ENCODE results near the gene INPP5A.
A peak's percentile ranks its signal among the peaks of the same experiment; 100 is the strongest.

The INPP5A gene

DNA sequence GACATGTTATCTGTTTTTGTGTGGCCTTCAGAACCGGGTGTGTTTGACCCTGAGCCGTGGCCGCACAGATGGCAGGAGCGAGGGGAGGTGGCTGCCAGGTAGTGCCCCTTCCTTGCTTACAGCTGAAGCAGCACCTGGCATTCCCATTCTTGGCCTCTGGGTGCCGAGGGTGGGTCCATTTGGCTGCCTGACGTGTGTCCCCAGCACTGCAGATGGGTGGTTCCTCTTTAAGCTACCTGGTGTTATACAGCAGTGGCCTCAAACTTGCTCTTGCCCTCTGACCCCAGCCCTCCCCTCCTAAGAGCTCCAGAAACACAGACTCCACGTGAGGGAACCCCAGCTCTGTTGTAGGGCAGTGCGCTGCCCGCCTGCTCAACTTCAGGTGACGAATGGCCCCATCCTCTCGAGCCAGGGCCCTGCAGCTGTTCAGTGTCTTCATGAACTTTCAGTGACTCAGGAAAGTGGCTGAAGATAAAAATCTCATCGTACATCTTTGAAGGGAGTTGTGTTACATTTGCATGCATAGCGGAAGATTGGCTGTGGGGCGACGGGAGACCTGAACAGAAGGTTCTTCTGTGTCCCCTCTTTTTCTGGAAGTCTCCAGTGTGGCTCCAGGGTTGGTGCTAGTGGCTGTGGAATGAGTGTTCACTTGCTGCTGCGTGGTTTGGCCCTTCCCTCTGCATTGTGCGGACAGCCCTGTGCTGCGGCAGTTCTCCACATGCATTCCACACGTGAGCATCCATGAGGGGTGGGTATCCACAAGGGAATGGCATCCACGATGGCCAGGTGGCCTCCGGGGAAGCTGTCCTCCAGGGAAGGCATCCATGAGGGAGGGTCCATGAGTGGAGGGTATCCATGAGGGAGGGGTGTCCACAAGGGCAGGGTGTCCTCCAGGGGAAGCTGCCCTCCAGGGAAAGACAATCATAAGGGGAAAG is 91.6 kb downstream of the INPP5A start:
- DNase-seq (ENCODE audit: low spot score): no peak

DNA sequence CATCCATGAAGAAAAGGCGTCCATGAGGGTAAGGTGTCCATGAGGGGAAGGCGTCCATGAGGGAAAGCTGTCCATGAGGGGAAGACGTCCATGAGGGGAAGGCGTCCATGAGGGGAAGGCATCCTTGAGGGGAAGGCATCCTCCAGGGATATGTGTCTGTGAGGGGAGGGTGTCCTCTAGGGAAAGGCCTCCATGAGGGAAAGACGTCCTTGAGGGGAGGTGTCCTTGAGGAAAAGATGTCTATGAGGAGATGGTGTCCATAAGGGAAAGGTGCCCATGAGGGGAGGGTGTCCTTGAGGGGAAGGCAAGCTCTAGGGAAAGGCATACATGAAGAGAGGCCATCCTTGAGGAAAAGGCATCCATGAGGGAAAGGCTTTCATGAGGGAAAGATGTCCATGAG is 92.6 kb downstream of the INPP5A start:
- DNase-seq (ENCODE audit: low spot score): no peak

DNA sequence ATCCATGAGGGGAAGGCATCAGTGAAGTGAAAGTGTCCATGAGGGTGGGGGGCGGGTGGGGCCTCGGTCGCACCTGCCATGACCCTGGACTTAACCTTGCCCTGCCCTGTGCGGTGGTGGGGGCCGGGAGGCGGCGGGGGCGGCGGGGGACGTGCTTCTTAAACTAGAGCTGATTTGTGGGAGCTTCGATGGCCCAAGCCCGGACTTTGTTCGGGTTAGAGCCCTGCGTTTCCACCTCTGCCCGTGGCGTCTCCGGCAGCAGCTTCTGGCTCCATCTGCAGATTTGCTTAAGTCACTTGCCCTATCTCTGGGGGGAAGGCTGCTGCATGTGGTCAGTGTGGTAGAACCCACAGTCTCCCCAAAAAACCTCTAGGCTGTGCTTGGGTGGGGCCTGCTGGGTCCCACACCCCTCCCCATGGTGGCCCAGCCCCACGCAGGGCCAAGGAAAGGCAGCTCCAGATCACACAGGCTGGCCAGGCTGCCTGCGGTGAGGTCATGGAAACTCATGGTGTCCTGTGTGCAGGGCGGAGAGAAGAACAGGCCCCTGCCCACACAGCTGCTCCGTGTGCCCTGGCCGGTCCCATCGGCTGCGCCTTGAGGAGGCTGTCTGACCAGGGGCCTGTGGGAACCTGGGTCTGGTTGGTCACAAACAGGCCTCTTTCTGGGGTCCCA is 93.2 kb downstream of the INPP5A start:
- no peak for DNase-seq (ENCODE audit: low spot score)

- DNase-seq (ENCODE audit: low spot score): no peak
Measured at GRCh38 chr10:132631338-132631735, 93.8 kb downstream of the INPP5A start.

DNA sequence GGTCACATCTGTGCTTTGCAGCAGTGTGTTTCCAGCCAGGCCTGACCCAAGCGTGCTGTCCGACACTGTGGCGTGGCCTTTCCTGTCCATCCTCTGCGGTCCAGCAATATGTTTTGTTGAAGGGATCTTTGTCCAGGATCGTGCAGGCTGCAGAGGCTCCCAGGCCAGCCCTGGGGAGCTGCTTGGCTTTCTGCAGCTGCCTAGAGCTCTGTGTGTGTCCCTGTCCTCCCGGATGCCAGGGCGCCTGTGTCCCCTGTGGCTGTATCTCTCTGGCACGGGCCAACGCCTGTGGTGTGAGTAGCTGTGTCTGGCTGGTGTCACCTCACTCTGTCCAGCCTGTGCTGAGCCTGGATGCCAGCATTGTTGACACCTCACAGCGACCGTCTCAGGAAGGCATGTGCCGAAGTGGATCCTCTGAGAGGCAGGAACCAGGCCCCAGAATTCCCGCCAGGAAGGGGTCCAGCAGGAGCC is 94.5 kb downstream of the INPP5A start:
- no peak for DNase-seq (ENCODE audit: low spot score)

GRCh38 chr10:132632851-132633684 is 95.5 kb downstream of the INPP5A start:
- no peak for DNase-seq (ENCODE audit: low spot score)

GRCh38 chr10:132634241-132634946 is 96.8 kb downstream of the INPP5A start:
- DNase-seq (ENCODE audit: low spot score): no peak

DNA sequence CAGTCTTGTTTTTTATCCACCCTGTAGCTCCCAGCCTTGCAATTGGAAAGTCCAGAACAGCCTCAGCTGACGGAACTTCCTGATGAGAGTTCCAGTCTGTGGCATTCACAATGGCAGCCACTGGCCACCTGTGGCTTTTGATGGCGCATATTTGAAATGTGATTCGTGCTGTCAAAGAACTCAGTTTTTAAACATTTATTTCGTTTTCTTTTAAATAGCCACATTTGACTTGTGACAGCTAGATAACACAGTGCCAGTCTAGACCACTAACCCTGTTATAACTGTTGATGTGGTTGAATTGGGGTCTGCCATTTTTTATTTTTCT is 97.3 kb downstream of the INPP5A start:
- no peak for DNase-seq (ENCODE audit: low spot score)

DNA sequence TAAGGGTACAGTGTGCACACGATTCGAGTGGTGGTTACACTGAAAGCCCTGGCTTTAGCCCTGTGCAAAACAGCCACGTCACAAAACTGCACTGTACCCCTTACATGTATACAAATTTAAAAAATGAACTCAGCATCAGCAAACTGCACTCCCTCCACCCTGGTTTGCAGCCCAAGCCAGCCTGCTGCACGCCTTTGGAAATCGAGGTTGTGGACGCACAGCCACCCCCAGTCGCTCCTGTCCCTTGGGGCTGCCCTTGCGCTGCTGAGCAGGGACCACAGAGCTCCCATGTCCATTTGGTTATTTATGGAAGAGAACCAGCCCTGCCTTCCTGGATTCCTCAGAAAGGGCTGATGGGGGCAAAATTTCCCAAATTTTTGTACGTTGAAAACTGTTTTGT is 98.8 kb downstream of the INPP5A start:
- no peak for DNase-seq (ENCODE audit: low spot score)

DNA sequence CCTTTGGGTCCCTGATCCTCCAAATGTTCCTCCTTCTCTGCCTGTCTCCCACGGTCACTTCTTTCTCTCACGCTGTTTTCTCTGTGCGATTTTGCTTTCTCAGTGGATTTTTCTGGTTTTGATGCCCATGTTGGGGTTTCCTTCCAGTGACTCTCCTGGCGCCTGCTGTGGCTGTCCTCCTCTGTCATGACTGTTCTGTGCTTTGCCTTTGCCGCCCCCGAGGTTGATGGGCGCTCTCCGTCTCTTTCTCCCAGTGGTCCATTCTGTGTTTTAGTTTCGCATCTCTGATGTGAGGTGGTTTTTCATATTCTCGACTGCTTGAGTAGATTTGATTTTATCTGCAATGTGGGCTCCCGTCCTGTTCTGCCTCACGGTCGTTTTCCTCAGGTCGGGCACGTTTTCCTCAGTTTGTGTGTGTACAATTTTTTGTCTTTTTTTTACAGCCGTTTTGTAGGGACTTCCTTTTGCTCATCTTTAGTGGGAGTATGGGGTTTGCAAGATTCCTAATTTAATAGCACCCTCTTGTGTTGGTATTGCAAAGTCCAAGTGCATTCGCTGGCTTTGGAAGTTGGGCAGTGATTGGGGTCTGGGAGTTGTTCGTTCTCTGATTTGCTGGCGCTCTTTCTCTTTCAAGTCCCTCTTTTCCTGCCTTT is 100.0 kb downstream of the INPP5A start:
- peak; percentile 85 for DNase-seq (ENCODE audit: low spot score)

DNA sequence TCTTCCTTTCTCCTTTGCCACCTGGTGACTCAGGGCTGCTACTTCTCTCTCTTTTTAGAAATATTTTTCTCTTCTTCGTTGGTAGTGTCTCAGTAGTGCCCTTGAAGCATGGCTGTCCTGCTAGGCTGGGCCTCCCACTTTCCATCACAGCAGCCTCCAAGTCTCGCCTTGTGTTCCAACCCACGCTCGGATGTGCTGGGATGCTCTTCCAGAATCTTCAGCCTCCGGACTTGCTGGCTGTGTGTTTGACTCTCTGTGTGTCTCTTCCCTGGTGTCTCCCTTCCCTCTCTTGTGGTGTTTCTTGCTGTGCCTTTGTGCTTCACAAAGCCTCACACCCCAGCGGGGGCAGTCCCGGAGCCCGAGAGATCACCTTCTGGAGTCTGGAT is 100.5 kb downstream of the INPP5A start:
- no peak for DNase-seq (ENCODE audit: low spot score)

DNA sequence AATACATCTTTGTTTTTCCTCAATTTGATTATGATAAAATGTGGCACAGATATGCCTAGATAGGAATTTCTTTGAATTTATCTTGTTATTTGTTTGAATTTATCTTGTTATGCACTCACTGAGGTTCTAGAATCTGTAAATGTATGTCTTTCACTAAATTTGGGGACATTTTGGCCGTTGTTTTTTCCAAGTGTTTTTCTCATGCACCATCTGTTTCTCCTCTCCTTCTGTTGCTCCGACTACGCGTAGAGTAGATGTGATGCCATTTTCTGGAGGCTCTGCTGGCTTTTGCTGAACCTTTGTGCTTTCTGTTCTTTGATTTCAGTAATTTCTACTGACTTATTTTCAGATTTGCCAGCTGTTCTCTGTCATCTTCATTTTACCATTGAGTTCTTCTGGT is 101.9 kb downstream of the INPP5A start:
- DNase-seq (ENCODE audit: low spot score): no peak

DNA sequence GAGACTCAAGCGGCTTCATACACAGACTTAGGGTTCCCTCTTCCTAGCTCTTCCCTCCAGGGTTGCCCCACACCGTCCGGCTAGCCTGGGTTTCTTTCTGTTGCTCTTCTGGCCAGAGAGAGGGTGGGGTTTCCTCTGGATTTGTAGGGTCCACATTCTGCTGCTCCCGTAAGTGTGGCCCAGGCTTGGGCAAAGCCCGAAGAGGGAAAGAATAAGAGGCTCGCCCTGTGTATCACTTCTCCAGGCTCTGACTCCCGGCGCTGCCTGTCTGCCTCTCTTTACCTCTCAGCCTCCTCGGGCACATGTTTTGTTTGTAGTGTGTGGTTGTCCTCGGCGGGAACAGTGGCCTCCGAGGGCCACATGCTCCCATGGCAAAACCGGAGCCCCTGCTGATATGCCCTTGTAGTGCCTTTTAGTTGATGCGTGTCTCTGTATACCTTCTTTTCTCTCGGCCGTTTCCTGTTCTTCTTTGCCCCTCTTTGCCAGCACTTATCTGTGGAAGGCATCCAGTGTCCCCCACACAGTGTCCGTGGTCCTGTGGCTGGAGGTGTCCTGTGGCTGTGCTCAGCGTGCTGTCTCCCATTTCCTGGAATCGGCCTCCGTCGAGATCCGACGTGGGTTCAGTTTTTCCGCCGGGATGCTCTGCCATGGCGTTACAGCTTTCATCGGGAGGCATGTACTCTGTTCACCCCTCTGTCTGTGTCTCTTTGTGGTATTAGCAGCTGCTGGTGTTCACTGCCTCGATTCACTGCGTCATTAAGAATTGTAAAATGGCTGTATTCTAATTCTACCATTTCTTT is 102.9 kb downstream of the INPP5A start:
- DNase-seq (ENCODE audit: low spot score): no peak

DNA sequence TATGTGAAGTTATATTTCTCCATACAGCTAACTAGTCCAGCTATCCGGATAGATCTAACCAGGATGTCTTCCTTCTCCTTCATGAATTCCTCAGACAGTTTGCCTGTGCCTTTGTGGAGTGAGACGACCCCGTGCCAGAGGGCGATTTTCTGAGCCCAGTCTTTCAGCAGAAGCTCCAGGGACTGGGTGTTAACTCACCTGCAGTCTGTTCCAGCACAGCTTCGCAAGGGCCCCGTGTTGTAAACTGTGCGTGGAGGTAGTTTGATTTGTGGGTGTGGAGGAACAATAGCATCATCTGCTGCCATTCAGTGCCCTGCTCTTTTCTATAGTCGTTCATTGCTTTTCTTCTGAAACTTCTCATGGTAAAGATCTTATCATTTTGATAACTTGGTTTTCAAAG is 103.8 kb downstream of the INPP5A start:
- DNase-seq (ENCODE audit: low spot score): no peak

DNA sequence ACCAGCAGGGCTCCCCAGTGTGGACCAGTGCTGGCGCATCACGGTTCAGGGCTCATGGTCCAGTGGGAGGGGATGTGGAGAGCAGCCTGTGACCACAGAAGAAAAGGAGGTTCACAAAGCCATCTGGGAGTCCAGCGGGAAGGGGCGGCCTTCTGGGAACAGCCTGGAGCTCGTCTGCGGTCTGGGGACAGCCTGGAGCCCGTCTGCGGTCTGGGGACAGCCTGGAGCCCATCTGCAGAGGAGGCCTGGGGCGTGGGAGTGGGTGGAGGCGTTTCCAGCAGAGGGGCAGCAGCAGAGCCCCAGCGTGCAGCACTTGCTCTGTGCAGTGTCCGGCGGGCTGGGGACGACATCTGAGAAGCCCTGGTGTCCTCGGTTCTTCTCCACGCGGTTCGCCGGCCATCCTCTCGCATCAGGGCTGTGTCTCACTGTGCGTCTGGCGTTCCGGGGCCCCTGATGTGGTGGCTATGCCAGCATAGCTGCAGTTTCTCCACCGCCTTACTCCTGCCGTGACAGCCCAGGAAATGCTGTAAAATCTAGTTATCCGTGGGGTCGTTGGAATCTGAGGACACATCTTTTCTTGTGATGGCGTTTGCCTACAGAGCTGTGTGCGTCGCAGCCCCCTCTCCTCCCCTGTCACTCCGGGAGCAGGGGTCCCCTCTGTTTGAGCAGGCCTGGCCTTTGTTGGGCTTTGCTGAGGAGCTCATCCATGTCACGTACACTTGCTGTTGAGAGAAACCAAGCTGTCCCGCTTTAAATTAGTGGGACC is 104.6 kb downstream of the INPP5A start:
- no peak for DNase-seq (ENCODE audit: low spot score)

GRCh38 chr10:132642732-132643008 is 105.1 kb downstream of the INPP5A start:
- no peak for DNase-seq (ENCODE audit: low spot score)

DNA sequence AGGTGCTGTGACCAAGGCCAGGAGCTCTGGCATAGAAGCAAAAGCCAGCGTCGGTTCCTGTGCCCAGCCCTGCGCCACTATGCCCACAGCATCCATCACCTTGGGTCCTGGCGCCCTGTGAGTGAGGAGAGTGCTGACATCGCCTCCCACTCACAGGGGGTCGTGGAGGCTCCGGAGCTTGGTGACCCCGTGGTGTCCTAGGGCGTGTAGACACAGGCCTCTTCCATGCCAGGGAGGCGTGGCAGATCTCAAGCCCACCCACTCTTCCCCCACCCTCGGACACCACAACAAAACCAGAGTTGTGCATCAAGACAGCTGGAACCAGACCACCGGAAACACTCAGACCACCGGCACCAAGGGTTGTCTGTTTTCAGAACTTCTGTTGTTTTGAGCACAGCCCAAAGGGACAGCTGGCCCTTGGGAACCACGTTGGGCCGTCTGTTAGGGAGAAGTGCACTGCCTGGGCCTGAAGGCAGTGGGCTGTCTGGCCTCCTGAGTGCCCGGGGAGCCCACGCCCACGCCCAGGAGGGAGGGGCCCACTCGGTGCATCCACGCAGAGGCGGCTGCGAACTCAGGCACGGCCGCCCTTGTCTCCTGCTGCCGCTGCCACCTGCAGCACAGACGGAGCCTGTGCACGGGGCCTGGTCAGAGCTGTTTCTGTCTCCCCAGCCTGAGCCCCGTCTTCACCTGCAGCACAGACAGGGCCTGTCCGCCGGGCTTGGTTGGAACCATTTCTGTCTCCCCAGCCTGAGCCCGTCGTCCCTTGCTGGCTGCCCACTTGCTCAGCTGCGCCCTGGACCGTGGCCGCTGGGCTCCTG is 106.3 kb downstream of the INPP5A start:
- DNase-seq (ENCODE audit: low spot score): no peak

- no peak for DNase-seq (ENCODE audit: low spot score)
Measured at GRCh38 chr10:132644527-132645246, 107.1 kb downstream of the INPP5A start.

DNA sequence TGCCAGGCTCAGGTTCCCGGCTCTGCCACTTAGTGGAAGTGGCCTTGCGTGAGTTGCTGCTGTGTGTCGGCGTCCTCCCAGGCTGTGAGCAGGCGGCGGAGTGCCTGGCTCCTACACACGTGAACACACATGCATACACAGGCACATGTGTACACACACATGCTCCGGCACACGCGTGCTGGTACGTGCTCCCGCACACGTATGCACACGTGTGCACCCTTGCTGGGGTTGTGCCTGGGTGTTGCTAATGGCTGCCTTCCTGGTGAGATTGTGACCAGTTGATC is 107.6 kb downstream of the INPP5A start:
- no peak for DNase-seq (ENCODE audit: low spot score)
